KMS-11 (cell line): ENCODE data around the gene RHBDD1.

ENCODE experiments used
- H2AFZ ChIP-seq: fragments of 200-600 bp; sonication (generic); 2 replicates; pipeline ENCODE4 v1.6.1; 2016; ENCODE audit warnings: antibody characterized with exemption, mixed run types, low read depth
- H3K27ac ChIP-seq: fragments of 200-600 bp; sonication (generic); 2 replicates; pipeline ENCODE4 v1.6.1; 2016; ENCODE audit warnings: mild to moderate bottlenecking, mixed run types
- H3K27me3 ChIP-seq: fragments of 200-600 bp; sonication (generic); 2 replicates; pipeline ENCODE4 v1.6.1; 2017; ENCODE audit warnings: mild to moderate bottlenecking, low read depth, mixed run types, moderate library complexity; ENCODE audit not compliant: insufficient read depth
- H3K36me3 ChIP-seq: fragments of 200-600 bp; sonication (generic); 2 replicates; pipeline ENCODE4 v1.6.1; 2017; ENCODE audit warnings: mild to moderate bottlenecking, mixed run types; ENCODE audit not compliant: insufficient read depth
- H3K4me1 ChIP-seq: fragments of 200-600 bp; sonication (generic); 2 replicates; pipeline ENCODE4 v1.6.1; 2016; ENCODE audit warnings: mild to moderate bottlenecking, low read depth, mixed run types; ENCODE audit not compliant: poor library complexity, severe bottlenecking
- H3K4me2 ChIP-seq: fragments of 200-600 bp; sonication (generic); 2 replicates; pipeline ENCODE4 v1.7.0; 2016; ENCODE audit warnings: mild to moderate bottlenecking, mixed run types
- H3K4me3 ChIP-seq: fragments of 200-600 bp; sonication (generic); IDR thresholded peaks from 2 replicates; pipeline ENCODE4 v1.6.1; 2017; ENCODE audit warnings: low read depth, low read length, mixed read lengths; ENCODE audit not compliant: insufficient read depth
- H3K79me2 ChIP-seq: fragments of 200-600 bp; sonication (generic); 2 replicates; pipeline ENCODE4 v1.6.1; 2016; ENCODE audit warnings: low read depth, mixed run types; ENCODE audit not compliant: insufficient read depth
- H3K9ac ChIP-seq: fragments of 200-600 bp; sonication (generic); 2 replicates; pipeline ENCODE4 v1.6.1; 2016; ENCODE audit warnings: mild to moderate bottlenecking, mixed run types
- H4K20me1 ChIP-seq: fragments of 200-600 bp; sonication (generic); 2 replicates; pipeline ENCODE4 v1.6.1; 2016; ENCODE audit warnings: mild to moderate bottlenecking, mixed run types; ENCODE audit not compliant: insufficient read depth
- CTCF ChIP-seq: fragments of 200-600 bp; sonication (generic); conservative IDR thresholded peaks from 2 replicates; pipeline ENCODE4 v1.6.1; 2017; ENCODE audit warnings: low read depth, mild to moderate bottlenecking, antibody characterized with exemption, low read length, moderate library complexity, mixed read lengths

Gene RHBDD1

GRCh38 chr2:226905718-226906117 lies 69.9 kb downstream of the RHBDD1 start:
- H3K4me2 ChIP-seq, result no peak overlapping the region
- H3K4me1 ChIP-seq, result no peaks in the 10 kb centered on the region
- no peaks in the 10 kb centered on the region for H3K36me3 ChIP-seq
- H3K27me3 ChIP-seq, result no peaks in the 10 kb centered on the region
- no peak for TF ChIP-seq CTCF
- H3K4me3 ChIP-seq, result no peak overlapping the region
- H3K9ac ChIP-seq, result no peak overlapping the region
- no peak overlapping the region for H3K27ac ChIP-seq
- no peaks in the 10 kb centered on the region for H4K20me1 ChIP-seq
- no peak overlapping the region for H2AFZ ChIP-seq
- H3K79me2 ChIP-seq, result no peaks in the 10 kb centered on the region

GRCh38 chr2:226906163-226906693 lies 70.4 kb downstream of the RHBDD1 start:
- H2AFZ ChIP-seq, result no peak overlapping the region
- H3K4me1 ChIP-seq, result no peaks in the 10 kb centered on the region
- H3K27ac ChIP-seq, result no peak overlapping the region
- H3K36me3 ChIP-seq, result no peaks in the 10 kb centered on the region
- H3K4me3 ChIP-seq, result no peak overlapping the region
- no peak overlapping the region for H3K4me2 ChIP-seq
- no peaks in the 10 kb centered on the region for H3K27me3 ChIP-seq
- no peaks in the 10 kb centered on the region for H3K79me2 ChIP-seq
- no peaks in the 10 kb centered on the region for H4K20me1 ChIP-seq
- TF ChIP-seq CTCF, result no peak
- H3K9ac ChIP-seq, result no peak overlapping the region

- H3K4me2 ChIP-seq, result no peak overlapping the region
These were observed 73.3 kb downstream of the RHBDD1 start for GRCh38 chr2:226909126-226909525.

GRCh38 chr2:226909836-226910235 lies 74.0 kb downstream of the RHBDD1 start:
- Histone ChIP-seq H3K4me3 (no peak overlapping the region), H3K4me2 (no peak overlapping the region), H3K36me3 (no peaks in the 10 kb centered on the region), H3K9ac (no peak overlapping the region), H3K79me2 (no peaks in the 10 kb centered on the region), H4K20me1 (no peaks in the 10 kb centered on the region), H2AFZ (no peak overlapping the region), H3K27me3 (no peaks in the 10 kb centered on the region), H3K27ac (no peak overlapping the region), H3K4me1 (no peaks in the 10 kb centered on the region)
- no peak for TF ChIP-seq CTCF

More at GRCh38 chr2:226909126-226909525, 73.3 kb downstream of the RHBDD1 start:
- Histone ChIP-seq H2AFZ (no peak overlapping the region), H3K27me3 (no peaks in the 10 kb centered on the region), H3K27ac (no peak overlapping the region), H4K20me1 (no peaks in the 10 kb centered on the region), H3K36me3 (no peaks in the 10 kb centered on the region), H3K4me1 (no peaks in the 10 kb centered on the region), H3K4me3 (no peak overlapping the region), H3K9ac (no peak overlapping the region), H3K79me2 (no peaks in the 10 kb centered on the region)
- no peak for TF ChIP-seq CTCF
